SK-N-MC (cell line): ENCODE measurements around the gene OR4C16.

Experiments used
- EZH2 ChIP-seq: fragments of 200-600 bp; sonication (generic); IDR thresholded peaks from one replicate; pipeline ENCODE4 v1.6.1; 2017; ENCODE audit warnings: antibody characterized with exemption
- POLR2AphosphoS5 ChIP-seq: IDR thresholded peaks from 2 replicates; pipeline ENCODE4 v1.6.1; 2012; ENCODE audit warnings: mild to moderate bottlenecking, low read depth, low read length, borderline replicate concordance

- TF ChIP-seq POLR2AphosphoS5 (no peak), EZH2 (no peak)
Measured at GRCh38 chr11:55572548-55572947, 620 bp downstream of the OR4C16 start.
